Measurements from ENCODE around the gene NAXE.

Gene NAXE

GRCh38 chr1:156571261-156571852 lies 20.2 kb upstream of the NAXE start:
- Histone ChIP-seq H3K79me2 (ENCODE audit: insufficient read depth, low read depth) (no peaks in the 10 kb centered on the region), H3K4me2 (peak overlapping the region; percentile 70), H3K4me3 (IDR thresholded peaks at IDR 0.05; ENCODE audit: insufficient read depth, low read depth, low read length) (no peak overlapping the region), H2AFZ (ENCODE audit: low read depth) (peak overlapping the region; percentile 62; the same call in 1 of the 2 replicates), H3K27me3 (ENCODE audit: insufficient read depth, low read depth) (peaks cover 4% of the 10 kb centered on the region; the same call in 1 of the 2 replicates), H3K36me3 (ENCODE audit: insufficient read depth) (no peaks in the 10 kb centered on the region), H3K4me1 (ENCODE audit: low read depth, poor library complexity, severe bottlenecking) (peaks cover 13% of the 10 kb centered on the region), H3K9ac (no peak overlapping the region; the same call in 1 of the 2 replicates), H4K20me1 (ENCODE audit: insufficient read depth) (no peaks in the 10 kb centered on the region), H3K27ac (no peak overlapping the region)
- no peak for TF ChIP-seq CTCF (conservative IDR thresholded peaks at IDR 0.05; ENCODE audit: low read depth, low read length)

GRCh38 chr1:156571919-156572662 lies 19.5 kb upstream of the NAXE start, which contains the start of gene IQGAP3:
TSS of gene IQGAP3 (minus strand) at chr1:156572565. CDS start at chr1:156572529, 36 bp downstream.
- H3K36me3 ChIP-seq (ENCODE audit: insufficient read depth): no peaks in the 10 kb centered on the region
- no peak within 1 kb of the TSS for H3K27ac ChIP-seq
- TF ChIP-seq CTCF (conservative IDR thresholded peaks at IDR 0.05; ENCODE audit: low read depth, low read length): no peak

GRCh38 chr1:156572663-156573018 lies 18.9 kb upstream of the NAXE start:
- H3K4me3 ChIP-seq (IDR thresholded peaks at IDR 0.05; ENCODE audit: insufficient read depth, low read depth, low read length): peak overlapping the region; percentile 97
- no peaks in the 10 kb centered on the region for H3K36me3 ChIP-seq (ENCODE audit: insufficient read depth)
- H3K4me2 ChIP-seq: peak overlapping the region; percentile 70
- H3K79me2 ChIP-seq (ENCODE audit: insufficient read depth, low read depth): no peaks in the 10 kb centered on the region
- peak overlapping the region; percentile 62 for H2AFZ ChIP-seq (ENCODE audit: low read depth)
- H3K4me1 ChIP-seq (ENCODE audit: low read depth, poor library complexity, severe bottlenecking): peaks cover 13% of the 10 kb centered on the region
- no peaks in the 10 kb centered on the region for H4K20me1 ChIP-seq (ENCODE audit: insufficient read depth)
- H3K9ac ChIP-seq: no peak overlapping the region; the same call in 1 of the 2 replicates
- no peak overlapping the region for H3K27ac ChIP-seq
- no peak for TF ChIP-seq CTCF (conservative IDR thresholded peaks at IDR 0.05; ENCODE audit: low read depth, low read length)
- peaks cover 4% of the 10 kb centered on the region; the same call in 1 of the 2 replicates for H3K27me3 ChIP-seq (ENCODE audit: insufficient read depth, low read depth)

More at GRCh38 chr1:156571919-156572662, 19.5 kb upstream of the NAXE start, which contains the start of gene IQGAP3:
- H2AFZ ChIP-seq (ENCODE audit: low read depth): peak within 1 kb of the TSS; percentile 62
- no peaks in the 10 kb centered on the region for H4K20me1 ChIP-seq (ENCODE audit: insufficient read depth)
- H3K9ac ChIP-seq: peak within 1 kb of the TSS; percentile 8; the same call in 1 of the 2 replicates
- H3K79me2 ChIP-seq (ENCODE audit: insufficient read depth, low read depth): no peaks in the 10 kb centered on the region
- H3K27me3 ChIP-seq (ENCODE audit: insufficient read depth, low read depth): peaks cover 4% of the 10 kb centered on the region; the same call in 1 of the 2 replicates
- H3K4me3 ChIP-seq (IDR thresholded peaks at IDR 0.05; ENCODE audit: insufficient read depth, low read depth, low read length): peak within 1 kb of the TSS; percentile 97
- H3K4me1 ChIP-seq (ENCODE audit: low read depth, poor library complexity, severe bottlenecking): peaks cover 13% of the 10 kb centered on the region
- peak within 1 kb of the TSS; percentile 70 for H3K4me2 ChIP-seq

GRCh38 chr1:156574039-156574633 lies 17.4 kb upstream of the NAXE start:
- Histone ChIP-seq H4K20me1 (ENCODE audit: insufficient read depth) (no peaks in the 10 kb centered on the region), H3K4me1 (ENCODE audit: low read depth, poor library complexity, severe bottlenecking) (peaks cover 13% of the 10 kb centered on the region), H3K79me2 (ENCODE audit: insufficient read depth, low read depth) (no peaks in the 10 kb centered on the region), H3K27ac (no peak overlapping the region), H3K4me2 (no peak overlapping the region), H3K4me3 (IDR thresholded peaks at IDR 0.05; ENCODE audit: insufficient read depth, low read depth, low read length) (no peak overlapping the region), H3K36me3 (ENCODE audit: insufficient read depth) (no peaks in the 10 kb centered on the region), H3K9ac (no peak overlapping the region), H3K27me3 (ENCODE audit: insufficient read depth, low read depth) (peaks cover 4% of the 10 kb centered on the region; the same call in 1 of the 2 replicates), H2AFZ (ENCODE audit: low read depth) (no peak overlapping the region)
- no peak for TF ChIP-seq CTCF (conservative IDR thresholded peaks at IDR 0.05; ENCODE audit: low read depth, low read length)
